Measurements from ENCODE around the gene MYO1E.

The MYO1E gene

GRCh38 chr15:59326856-59327255 lies 45.8 kb downstream of the MYO1E start:
- no peak for DNase-seq (ENCODE audit: extremely low spot score)
- POLR2A ChIA-PET = no interaction called here
- no peak for TF ChIP-seq BHLHE40 (IDR thresholded peaks at IDR 0.05; ENCODE audit: borderline replicate concordance)
- CTCF ChIA-PET = no interaction called here

GRCh38 chr15:59322056-59322759 lies 50.5 kb downstream of the MYO1E start:
- POLR2A ChIA-PET = no interaction called here
- TF ChIP-seq SP1 (IDR thresholded peaks at IDR 0.05) = no peak
- TF ChIP-seq NFRKB (IDR thresholded peaks at IDR 0.05) = no peak
- TF ChIP-seq CTBP1 (IDR thresholded peaks at IDR 0.05; ENCODE audit: borderline replicate concordance) = no peak
- CTCF ChIA-PET = no interaction called here
- DNase-seq (ENCODE audit: extremely low spot score) = no peak

DNA sequence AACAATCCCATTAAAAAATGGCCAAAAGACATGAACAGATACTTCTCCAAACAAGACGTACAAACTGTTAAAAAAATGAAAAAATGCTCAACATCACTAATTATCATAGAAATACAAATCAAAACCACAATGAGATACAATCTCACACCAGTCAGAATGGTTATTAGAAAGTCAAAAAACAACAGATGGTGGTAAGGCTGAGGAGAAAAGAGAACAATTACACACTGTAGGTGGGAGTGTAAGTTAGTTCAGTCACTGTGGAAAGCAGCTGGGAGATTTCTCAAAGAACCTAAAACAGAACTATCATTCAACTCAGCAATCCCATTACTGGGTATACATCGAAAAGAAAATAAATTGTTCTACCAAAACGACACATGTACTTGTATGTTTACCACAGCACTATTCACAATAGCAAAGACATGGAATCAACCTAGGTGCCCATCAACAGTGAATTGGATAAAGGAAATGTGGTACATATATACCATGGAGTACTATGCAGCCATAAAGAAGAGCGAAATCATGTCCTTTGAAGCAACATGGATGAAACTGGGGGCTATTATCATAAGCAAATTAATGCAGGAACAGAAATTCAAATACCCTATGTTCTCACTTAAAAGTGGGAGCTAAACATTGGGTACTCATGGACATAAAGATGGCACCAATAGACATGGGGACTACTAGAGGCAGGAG lies 51.5 kb downstream of the MYO1E start:
- no peak for DNase-seq (ENCODE audit: extremely low spot score)
- TF ChIP-seq CTBP1 (IDR thresholded peaks at IDR 0.05; ENCODE audit: borderline replicate concordance) (no peak), SP1 (IDR thresholded peaks at IDR 0.05) (no peak), L3MBTL2 (conservative IDR thresholded peaks at IDR 0.05) (no peak), NFRKB (IDR thresholded peaks at IDR 0.05) (no peak), ARNT (IDR thresholded peaks at IDR 0.05) (no peak)
- TF ChIP-seq, protein P1, sequence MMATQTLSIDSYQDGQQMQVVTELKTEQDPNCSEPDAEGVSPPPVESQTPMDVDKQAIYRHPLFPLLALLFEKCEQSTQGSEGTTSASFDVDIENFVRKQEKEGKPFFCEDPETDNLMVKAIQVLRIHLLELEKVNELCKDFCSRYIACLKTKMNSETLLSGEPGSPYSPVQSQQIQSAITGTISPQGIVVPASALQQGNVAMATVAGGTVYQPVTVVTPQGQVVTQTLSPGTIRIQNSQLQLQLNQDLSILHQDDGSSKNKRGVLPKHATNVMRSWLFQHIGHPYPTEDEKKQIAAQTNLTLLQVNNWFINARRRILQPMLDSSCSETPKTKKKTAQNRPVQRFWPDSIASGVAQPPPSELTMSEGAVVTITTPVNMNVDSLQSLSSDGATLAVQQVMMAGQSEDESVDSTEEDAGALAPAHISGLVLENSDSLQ (IDR thresholded peaks at IDR 0.05) = no peak
- CTCF ChIA-PET = no interaction called here
- POLR2A ChIA-PET = no interaction called here

GRCh38 chr15:59317211-59317610 lies 55.5 kb downstream of the MYO1E start:
- no peak for DNase-seq (ENCODE audit: extremely low spot score)
- POLR2A ChIA-PET = no interaction called here
- CTCF ChIA-PET = no interaction called here
- no peak for TF ChIP-seq TARDBP (IDR thresholded peaks at IDR 0.05)
- no peak for TF ChIP-seq FOXK2 (IDR thresholded peaks at IDR 0.05)
- no peak for TF ChIP-seq CTBP1 (IDR thresholded peaks at IDR 0.05; ENCODE audit: borderline replicate concordance)
- TF ChIP-seq, protein P1 (IDR thresholded peaks at IDR 0.05) = no peak
- no peak for TF ChIP-seq ZNF384 (IDR thresholded peaks at IDR 0.05)

- CTCF ChIA-PET = no interaction called here
- POLR2A ChIA-PET = no interaction called here
- TF ChIP-seq CTBP1 (IDR thresholded peaks at IDR 0.05; ENCODE audit: borderline replicate concordance) = no peak
- no peak for TF ChIP-seq FOXA1 (IDR thresholded peaks at IDR 0.05)
- no peak for TF ChIP-seq FOXM1 (IDR thresholded peaks at IDR 0.05; ENCODE audit: borderline replicate concordance)
- no peak for TF ChIP-seq ARNT (IDR thresholded peaks at IDR 0.05)
- TF ChIP-seq TARDBP (IDR thresholded peaks at IDR 0.05) = no peak
- no peak for TF ChIP-seq L3MBTL2 (conservative IDR thresholded peaks at IDR 0.05)
- TF ChIP-seq LEF1 (IDR thresholded peaks at IDR 0.05; ENCODE audit: borderline replicate concordance) = no peak
- no peak for TF ChIP-seq FOXK2 (IDR thresholded peaks at IDR 0.05)
- TF ChIP-seq HDGF (IDR thresholded peaks at IDR 0.05; ENCODE audit: borderline replicate concordance) = no peak
- TF ChIP-seq SP1 (IDR thresholded peaks at IDR 0.05) = no peak
- TF ChIP-seq NFRKB (IDR thresholded peaks at IDR 0.05) = no peak
- no peak for DNase-seq (ENCODE audit: extremely low spot score)
These were observed 56.7 kb downstream of the MYO1E start for GRCh38 chr15:59315914-59316451.

- ChIA-PET POLR2A (no interaction called here), CTCF (no interaction called here)
- DNase-seq (ENCODE audit: extremely low spot score) = peak; percentile 11
- TF ChIP-seq SUZ12 (IDR thresholded peaks at IDR 0.05) (no peak), SP1 (IDR thresholded peaks at IDR 0.05) (no peak), ARNT (IDR thresholded peaks at IDR 0.05) (no peak), BHLHE40 (IDR thresholded peaks at IDR 0.05; ENCODE audit: borderline replicate concordance) (no peak), FOXM1 (IDR thresholded peaks at IDR 0.05; ENCODE audit: borderline replicate concordance) (no peak), FOXA1 (IDR thresholded peaks at IDR 0.05) (no peak), CTBP1 (IDR thresholded peaks at IDR 0.05; ENCODE audit: borderline replicate concordance) (no peak), TARDBP (IDR thresholded peaks at IDR 0.05) (no peak), FOXK2 (IDR thresholded peaks at IDR 0.05) (no peak), ELF4 (IDR thresholded peaks at IDR 0.05) (no peak), LEF1 (IDR thresholded peaks at IDR 0.05; ENCODE audit: borderline replicate concordance) (no peak), NFRKB (IDR thresholded peaks at IDR 0.05) (no peak), ZNF384 (IDR thresholded peaks at IDR 0.05) (no peak), HDGF (IDR thresholded peaks at IDR 0.05; ENCODE audit: borderline replicate concordance) (no peak), L3MBTL2 (conservative IDR thresholded peaks at IDR 0.05) (no peak)
- TF ChIP-seq, protein P1 (IDR thresholded peaks at IDR 0.05) = no peak
These were observed 58.9 kb downstream of the MYO1E start for GRCh38 chr15:59313641-59314332.

Data from HEK293T (cell line).